Fibroblast of skin of left biceps (primary cell): ENCODE results near the gene EVPL.
A peak's percentile ranks its signal among the peaks of the same experiment; 100 is the strongest.
"Not testable (repeated sequence)": the region's sequence is repeated elsewhere in the genome, so short reads cannot be mapped to it uniquely, and the experiment has no call there.

ENCODE experiments used
- DNase-seq, 2 experiments: peaks; one replicate each; pipeline ENCODE4 v3.0.0-alpha.2; 2013; ENCODE audit warnings: low read depth in 2 of 2

Gene EVPL

DNA sequence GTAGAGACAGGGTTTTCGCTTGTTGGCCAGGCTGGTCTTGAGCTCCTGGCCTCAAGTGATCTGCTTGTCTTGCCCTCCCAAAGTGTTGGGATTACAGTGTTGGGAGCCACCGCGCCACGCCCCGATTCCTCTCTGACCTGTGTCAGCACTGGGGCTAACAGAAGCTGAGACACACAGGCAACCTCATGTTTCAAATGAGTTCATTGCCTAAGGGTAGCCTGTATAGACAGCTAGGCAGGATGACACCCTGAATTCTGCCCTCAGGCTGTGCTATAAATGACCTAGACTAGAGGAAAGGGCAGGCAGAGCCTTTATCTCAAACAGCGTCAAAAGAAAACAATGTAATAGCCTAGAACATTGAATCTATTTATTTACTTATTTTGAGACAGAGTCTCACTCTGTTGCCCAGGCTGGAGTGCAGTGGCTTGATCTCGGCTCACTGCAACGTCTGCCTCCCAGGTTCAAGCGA, 28.7 kb downstream of the EVPL start:
- no peak for DNase-seq

DNA sequence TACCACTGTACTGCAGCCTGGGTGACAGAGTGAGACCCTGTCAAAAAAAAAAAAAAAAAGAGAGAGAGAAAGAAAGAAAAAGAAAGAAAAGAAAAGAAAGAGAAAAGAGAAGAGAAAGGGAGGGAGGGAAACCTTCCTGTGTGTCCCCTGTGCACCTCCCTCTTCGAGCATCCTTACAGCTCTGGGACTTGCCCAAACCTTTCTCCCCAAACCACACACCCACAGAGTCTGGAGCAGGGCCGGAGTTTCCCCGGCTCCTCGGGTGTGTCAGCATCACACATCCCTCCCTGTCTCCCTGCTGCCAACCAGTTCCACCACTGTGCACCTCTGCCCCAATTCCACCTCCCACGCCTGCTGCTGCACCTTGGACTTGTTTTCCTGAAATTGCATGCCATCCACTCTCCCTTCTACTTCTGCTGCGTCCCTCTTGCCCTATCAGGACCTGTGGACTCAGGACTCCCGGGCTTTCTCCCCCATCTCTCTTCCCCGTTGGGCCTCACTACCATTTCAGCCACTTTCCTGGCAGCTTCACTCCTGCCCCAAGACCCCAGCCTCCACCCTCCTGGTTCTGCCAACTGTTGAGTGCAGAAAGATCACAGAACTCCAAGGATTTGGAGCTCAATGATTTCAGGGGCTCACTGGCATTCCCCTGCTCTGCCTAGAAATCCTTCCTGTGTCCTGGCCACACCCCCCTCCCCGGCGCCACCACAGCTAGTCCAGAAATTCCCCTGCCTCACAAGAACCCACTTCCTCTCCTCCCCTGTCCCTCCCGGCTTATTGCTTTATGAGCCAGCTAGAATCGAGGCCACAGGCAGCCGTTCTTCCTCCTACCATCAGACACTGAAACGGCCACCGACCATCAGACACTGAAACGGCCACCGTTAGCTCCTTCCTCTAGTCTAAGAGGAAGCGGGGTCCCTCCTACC, 30.2 kb downstream of the EVPL start:
- DNase-seq, result no peak

GRCh38 chr17:75995385-75995925, 31.7 kb downstream of the EVPL start:
- no peak for DNase-seq

GRCh38 chr17:75994802-75995370, 32.2 kb downstream of the EVPL start:
- DNase-seq, result no peak

GRCh38 chr17:75991396-75991795, 35.7 kb downstream of the EVPL start:
- no peak for DNase-seq

GRCh38 chr17:75987041-75987440, 40.1 kb downstream of the EVPL start:
- no peak for DNase-seq

DNA sequence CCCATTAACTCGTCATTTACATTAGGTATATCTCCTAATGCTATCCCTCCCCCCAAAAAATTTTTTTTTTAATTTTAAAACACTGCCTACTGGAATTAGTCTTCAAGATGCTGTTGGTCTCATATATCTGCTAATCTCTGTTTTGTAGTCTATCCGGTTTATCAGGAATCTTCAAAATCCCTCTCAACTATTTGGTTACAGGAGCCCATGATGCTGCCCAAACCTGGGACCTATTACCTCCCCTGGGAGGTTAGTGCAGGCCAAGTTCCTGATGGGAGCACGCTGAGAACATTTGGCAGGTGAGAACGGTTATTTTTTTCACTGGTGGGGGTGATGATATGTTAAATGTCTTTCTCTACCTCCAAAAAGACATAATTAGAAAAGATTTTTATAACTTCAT, 41.1 kb downstream of the EVPL start:
- no peak for DNase-seq

DNA sequence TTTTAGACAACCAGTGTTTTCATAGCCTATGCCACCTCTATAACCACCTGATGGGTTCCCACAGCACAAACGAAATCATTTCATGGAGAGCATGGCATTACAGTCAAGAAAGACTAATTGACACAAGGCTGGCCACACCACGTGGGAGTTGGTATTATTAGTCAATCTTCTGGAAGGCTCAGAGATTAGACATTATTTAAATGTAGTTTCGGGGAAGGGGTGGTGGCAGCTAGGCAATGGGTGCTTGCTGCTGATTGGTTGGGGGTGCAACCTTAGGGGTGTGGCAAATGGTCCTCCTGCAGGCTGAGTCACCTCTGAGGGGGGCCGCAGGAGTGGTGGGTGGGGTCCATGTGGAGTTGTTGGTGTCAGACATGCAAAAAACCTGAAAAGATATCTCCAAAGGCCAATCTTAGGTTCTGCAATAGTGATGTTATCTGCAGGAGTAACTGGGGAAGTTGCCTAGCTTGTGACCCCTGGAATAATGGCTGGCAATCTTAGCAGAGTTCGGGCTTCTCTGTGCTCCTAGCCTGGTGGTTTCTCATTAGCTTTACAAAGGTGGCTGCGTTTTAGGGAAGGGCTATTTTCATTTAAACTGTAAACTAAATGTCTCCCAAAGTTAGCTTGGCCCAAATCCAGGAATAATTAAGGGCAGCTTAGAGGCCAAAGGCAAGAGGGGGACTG, 43.5 kb downstream of the EVPL start:
- DNase-seq, result no peak

- DNase-seq, result no peak
Measured at GRCh38 chr17:75981019-75981615, 46.0 kb downstream of the EVPL start.

- no peak for DNase-seq
Measured at GRCh38 chr17:75980188-75981018, 46.7 kb downstream of the EVPL start.

GRCh38 chr17:75979705-75980187, 47.4 kb downstream of the EVPL start:
- DNase-seq, result peak in 1 of 2 experiments; percentile 28

DNA sequence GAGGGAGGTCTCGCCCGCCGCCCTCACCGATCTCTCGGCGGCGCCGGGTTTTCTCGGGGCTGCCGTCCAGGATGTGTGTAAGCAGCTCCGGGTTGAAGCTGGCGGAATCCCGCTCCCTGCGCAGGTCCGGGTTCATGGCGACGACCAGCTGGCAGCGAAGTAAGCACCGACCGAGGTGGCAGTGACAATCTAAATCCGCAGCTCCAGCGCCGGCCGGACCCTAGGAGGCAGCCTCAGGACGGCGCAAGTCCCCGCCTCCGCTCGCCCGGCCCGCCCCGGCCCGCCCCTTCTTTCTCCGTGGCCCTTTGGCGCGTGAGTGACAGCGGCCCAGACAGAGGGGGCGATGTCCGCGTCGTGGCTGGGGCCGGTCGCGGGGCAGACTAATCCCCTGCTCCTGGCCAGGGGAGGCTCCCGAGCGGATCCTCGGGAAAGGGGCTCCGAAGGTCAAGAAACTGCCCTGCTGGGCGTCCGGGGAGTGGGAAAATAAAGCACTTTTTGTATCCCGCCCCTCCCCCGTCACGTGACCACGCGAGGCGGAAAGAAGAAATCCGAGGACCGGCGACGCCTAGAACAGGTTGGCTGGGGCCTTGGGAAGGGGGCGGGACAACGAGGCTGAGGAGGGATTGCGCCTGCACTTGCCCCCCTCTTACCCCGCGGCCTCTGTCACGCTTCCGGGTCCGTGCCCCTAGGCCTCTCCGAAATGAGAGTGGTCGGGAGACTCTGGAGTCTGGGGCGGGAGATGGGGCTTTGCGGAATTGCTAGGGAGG, 48.0 kb downstream of the EVPL start, which contains the start of the genes ACOX1 and TEN1:
Gene ACOX1 (minus strand): TSS at position 229 of the 767 bp plus-strand sequence. CDS start 93 bp downstream, at position 136.
Gene TEN1 (plus strand): TSS at position 303 of the 767 bp plus-strand sequence. CDS start 6,953 bp downstream, outside the sequence.
- DNase-seq, result peak; percentile 88 to 89

DNA sequence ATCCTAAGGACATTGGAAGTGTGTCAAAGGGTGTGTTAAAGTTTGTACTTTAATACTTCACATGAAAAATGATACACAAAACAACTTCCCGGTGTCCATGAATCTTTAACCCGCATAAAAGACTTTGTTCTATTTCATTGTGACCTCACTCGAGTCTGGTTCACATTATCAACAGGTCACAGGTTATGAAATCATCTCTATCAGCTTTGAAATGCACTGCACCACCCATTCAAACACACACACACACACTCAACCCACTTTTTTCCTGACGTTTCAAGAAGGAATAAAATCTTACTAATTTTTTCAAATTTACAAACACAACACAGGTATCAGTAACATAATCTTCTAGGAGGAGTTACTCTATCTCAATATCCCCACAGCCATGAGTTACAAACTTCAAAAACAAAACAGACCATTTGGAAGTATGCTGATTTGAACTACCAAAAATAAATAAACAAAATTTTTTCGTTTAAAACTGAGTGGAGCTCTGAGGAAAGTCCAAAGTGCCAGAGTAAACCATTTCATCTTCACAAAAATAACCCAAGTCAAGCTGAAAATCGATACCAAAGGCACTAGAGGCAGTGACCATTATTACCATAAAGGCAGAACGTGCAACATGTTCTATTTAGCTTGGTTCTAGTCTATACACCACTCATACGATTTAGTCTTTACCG, 50.8 kb downstream of the EVPL start:
- no peak for DNase-seq

DNA sequence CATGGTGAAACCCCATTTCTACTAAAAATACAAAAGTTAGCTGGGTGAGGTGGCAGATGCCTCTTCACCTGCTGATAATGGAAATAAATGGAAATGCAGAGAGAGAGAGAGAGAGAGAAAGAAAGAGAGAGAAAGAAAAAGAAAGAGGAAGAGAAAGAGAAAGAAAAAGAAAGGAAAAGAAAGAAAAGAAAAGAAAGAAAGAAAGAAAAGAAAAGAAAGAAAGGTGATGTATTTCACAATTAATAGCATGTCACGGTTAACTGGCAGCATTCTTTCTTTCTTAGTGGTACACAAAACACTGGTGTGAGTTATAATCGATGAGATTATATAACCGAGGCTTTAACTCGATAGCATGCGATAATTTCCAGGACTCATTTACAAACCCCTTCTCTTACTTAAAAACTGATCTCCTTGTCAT, 51.3 kb downstream of the EVPL start:
- DNase-seq, result no peak

GRCh38 chr17:75975187-75975586, 51.9 kb downstream of the EVPL start:
- not testable (repeated sequence) for DNase-seq

- DNase-seq, result no peak
Measured at GRCh38 chr17:75970626-75971025, 56.5 kb downstream of the EVPL start.

- DNase-seq, result no peak
Measured at GRCh38 chr17:75970011-75970523, 57.0 kb downstream of the EVPL start.

GRCh38 chr17:75969044-75969443, 58.1 kb downstream of the EVPL start:
- DNase-seq, result not testable (repeated sequence)

- no peak for DNase-seq
Measured at GRCh38 chr17:75965468-75965867, 61.6 kb downstream of the EVPL start.
